A172 (cell line): ENCODE measurements around the gene XYLT1. TPM values are rescaled to one million over a fixed set of nuclear protein-coding genes. Genes with fewer than 3 reads are reported as not detected.
"Not testable (repeated sequence)": the region's sequence is repeated elsewhere in the genome, so short reads cannot be mapped to it uniquely, and the experiment has no call there.

ENCODE experiments used
- DNase-seq: peaks from one replicate; pipeline ENCODE4 v3.0.0-alpha.2; 2015; ENCODE audit warnings: low spot score
- total RNA-seq: library from RNA; depleted of rRNA; stranded (reverse); fragments of >200 nt; shearing (Covaris generic); gene quantifications from 2 replicates; pipeline ENCODE4 v1.2.3, GENCODE V29; 2014

Gene XYLT1
- total RNA-seq, 1 experiment from 2014 or later: not detected

DNA sequence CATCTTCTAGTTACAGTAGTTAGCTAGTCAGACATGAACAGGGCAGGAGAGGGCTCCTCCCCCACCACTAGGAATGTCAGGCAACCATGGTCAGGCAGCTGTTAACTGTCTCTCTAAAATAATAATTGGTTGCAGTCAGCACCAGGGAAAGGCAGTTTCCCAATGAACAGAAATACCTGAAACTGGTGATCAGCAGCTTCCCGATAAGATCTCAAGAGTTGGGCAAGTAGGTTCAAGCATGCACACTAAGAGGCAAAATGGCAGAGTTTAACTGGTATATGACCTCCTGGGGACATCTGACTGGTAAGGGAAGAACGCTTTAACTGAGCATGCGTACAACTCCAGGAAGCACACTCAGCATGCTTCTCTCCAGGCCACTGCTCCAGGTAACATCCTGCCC is 12.6 kb upstream of the XYLT1 start:
- DNase-seq: no peak

DNA sequence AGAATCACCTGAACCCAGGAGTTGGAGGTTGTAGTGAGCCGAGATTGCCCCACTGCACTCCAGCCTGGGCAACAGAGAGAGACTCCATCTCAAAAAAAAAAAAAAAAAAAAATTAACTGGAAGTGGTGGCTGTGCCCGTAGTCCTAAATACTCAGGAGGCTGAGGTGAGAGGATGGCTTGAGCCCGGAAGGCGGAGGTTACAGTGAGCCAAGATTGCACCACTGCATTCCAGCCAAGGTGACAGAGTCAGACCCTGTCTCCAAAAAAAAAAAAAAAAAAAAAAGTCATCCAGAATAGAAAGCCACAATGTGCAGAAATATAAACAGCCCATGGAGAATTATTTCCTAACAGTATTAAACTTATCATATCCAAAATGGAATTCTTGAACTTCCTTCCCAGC is 11.6 kb upstream of the XYLT1 start:
- not testable (repeated sequence) for DNase-seq

DNA sequence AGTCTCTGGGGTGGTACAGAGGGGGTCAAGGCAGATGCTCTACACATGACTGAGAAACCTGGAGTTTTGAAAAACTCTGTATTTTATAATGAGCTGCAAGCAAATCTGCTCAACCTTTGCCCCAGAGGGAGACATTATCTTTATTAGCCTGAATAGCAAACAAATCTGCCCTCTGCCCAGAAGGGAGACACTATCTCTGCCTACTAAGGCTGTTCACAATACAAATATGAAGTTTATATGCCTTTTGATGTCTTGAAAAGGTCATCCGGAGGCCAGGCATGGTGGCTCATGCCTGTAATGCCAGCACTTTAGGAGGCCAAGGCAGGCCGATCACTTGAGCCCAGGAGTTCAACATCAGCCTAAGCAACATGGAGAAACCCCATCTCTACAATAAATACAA is 11.0 kb upstream of the XYLT1 start:
- DNase-seq: no peak

- not testable (repeated sequence) for DNase-seq
Observed at GRCh38 chr16:17477260-17477545, 6.4 kb upstream of the XYLT1 start.

GRCh38 chr16:17476414-17477259 is 5.9 kb upstream of the XYLT1 start:
- no peak for DNase-seq

- no peak for DNase-seq
Observed at GRCh38 chr16:17475104-17475503, 4.3 kb upstream of the XYLT1 start.

- no peak for DNase-seq
Observed at GRCh38 chr16:17474572-17474971, 3.8 kb upstream of the XYLT1 start.

DNA sequence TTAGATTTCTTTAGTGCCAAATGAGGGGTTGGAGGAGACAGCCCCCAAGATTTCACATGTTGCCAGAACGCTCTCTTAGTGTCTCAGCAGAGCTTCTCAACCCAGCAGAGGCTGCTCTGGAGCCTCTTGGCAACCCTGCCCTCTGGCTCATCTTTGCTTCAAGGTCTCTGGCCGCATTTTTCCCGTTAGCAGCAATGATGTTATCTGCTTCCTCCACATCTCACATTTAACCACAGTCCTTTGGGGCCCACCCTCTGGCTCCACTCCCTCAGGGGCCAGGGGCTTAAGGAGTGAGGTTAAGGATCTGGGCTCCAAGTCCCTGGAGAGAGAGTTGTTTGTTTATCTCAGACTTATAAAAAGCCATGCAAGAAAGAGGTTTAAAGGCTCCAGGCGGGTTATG is 3.3 kb upstream of the XYLT1 start:
- DNase-seq: no peak

DNA sequence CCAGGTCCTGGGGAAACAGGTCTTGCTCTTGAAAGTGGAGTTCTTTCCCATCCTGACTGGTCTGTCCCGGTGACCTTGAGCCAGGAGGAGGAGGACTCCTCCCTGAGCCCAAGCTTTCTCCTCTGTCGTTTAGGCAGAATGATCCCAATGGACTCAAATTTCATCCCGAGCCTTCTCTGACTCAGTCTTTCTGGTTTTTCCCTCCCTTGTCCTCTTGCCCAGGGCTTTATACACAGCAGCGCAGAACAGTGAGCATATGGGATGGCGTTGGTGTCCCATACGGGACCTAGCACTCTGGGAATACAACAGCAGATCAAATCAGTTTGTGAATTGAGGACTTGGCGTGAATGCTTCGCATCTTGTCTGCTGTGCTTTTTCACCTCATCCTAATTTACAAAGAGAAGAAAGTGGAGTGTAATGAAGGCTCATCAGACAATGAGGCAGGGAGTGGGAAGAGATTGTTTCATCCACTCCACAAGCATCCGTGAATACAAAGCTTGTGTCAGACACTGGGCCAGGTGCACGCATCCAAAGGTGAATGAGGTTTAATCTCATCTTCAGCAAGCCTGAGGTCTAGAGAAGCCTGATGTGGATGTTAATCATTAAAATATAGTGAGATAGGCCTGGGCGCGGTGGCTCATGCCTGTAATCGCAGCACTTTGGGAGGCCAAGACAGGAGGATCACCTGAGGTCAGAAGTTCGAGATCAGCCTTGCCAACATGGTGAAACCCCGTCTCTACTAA is 1.1 kb upstream of the XYLT1 start:
- no peak for DNase-seq

GRCh38 chr16:17470182-17470907 is 415 bp downstream of the XYLT1 start:
- no peak for DNase-seq

DNA sequence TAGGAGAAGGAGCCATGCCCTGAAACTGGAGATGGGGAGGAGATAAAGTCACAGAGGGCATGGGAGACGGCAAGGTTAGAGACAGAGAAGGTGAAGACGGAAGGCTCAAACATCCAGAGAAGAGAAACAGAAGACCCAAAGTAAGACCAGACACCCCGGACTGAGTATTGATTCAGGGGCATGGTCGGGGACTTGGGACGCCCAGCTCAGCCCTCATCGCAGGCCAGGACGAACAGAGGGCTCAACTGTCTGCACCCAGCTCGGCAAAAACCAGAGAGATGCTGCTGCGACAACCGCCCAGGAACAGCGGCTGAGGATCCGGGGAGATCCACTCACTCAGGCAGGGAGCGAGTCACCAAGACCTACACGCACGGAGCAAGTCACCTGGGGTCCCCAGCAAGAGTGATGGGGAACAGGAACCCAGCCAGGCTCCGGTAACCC is 999 bp downstream of the XYLT1 start:
- DNase-seq: no peak

DNA sequence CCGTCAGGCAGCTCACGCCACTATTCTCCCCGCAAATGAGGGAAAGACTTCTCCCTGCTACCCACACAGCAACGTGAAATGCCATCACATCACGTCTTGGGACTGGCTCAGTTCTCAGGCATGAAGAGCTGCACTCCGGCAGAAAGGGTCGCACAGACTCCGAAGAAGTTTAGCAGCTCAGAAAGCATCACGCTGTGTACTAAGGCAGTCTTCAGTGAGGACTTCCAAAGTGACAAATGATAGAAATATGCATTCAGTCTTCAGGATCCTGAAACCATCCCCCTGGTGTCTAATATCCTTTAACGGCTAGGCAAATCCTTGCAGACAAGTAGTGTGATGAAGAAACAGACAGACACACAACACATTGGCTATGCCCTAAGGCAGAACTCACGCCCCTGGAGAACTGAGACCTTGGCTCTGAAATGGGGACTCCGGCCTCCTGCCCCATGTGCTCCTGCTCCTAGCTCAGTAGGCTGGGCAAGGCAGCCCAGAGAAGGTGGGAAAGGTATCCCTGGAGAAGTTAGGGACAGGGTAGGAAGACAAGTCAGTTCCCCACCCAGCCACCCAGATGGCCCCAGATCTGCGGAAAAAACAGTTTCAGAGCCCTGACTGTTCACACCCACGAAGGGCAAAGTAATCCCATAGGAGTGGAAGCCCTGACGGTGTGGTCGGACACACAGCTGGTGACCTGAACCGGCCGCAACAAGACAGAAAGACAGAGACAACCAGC is 1.6 kb downstream of the XYLT1 start:
- DNase-seq: no peak

DNA sequence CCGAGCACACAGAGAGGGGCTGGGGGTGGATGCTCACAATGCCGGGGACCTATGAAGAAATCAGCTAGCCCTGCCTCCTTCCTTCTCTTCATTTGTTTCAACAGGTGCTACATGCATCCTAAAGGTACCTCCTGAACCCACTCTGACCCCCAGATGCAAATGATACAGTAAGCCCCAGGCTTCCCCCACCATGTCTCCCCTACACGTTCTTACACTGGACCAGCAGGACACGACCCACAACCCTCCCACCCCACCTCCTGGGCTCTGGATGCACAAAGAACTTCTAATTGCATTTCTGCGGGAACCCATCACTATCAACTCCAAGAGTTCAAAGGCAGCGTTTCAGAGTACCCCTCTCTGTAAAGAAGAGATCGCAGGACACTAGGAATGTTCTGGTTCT is 2.1 kb downstream of the XYLT1 start:
- DNase-seq: no peak

DNA sequence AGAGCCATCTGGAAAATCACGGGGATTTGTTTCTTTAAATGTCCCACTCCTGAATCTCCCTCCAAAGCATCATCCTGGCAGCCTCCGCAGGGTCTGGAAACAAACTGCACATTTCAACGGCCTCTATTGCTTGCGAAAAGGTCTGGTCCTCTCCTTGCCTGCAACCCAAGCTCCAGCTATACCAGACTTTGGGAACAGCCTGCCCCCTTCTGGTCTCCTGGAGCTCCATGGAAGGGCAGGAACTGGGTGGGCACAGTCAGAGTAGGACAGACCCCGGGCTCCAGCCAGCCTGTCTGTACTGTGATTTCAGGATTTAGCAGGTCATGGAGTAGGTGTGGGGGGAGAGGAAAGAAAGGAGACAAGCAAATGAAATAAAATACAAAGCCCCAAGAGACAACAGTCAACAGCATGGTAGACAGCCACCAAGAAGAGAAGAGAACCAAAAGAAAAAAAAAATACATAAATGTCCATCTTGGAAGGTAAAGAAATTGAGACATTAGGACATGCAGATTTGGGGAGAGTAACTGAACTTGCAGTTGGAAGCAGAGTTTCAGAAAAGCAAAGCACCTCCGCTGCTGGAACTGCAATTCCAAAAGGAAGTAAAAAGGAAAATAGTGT is 2.7 kb downstream of the XYLT1 start:
- DNase-seq: no peak

- DNase-seq: no peak
Observed at GRCh38 chr16:17466876-17467275, 3.9 kb downstream of the XYLT1 start.

DNA sequence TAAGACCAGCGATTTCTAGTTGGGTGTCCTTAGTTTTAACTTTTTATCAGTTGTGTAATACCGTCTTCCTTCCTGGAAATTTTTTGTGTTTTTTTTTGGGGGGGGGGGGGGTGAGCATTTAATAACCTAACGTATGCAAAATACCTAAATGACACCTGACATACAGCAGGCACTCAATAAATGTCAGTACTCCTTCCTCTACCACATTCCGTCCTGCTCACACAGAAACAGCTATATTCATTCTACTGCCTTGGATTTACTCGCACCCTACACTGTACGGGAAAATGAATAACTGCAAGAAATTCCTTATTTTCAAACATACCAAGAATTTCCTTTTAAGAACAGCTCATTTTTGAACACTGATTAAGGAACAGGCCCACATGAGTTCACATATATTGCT is 5.3 kb downstream of the XYLT1 start:
- DNase-seq: no peak

DNA sequence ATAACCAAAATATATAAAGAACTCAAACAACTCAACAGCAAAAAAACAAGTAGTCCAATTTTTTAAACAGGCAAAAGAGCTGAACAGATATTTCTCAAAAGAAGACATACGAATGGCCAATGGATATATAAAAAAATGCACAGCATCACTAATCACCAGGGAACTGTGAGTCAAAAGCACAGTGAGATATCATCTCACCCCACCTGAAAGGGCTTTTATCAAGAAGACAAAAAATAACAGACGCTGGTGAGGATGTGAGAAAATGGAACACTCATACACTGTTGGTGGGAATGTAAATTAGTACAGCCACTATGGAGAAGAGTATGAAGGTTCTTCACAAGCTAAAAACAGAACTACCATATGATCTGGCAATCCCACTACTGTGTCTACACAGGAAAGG is 7.4 kb downstream of the XYLT1 start:
- DNase-seq: no peak

DNA sequence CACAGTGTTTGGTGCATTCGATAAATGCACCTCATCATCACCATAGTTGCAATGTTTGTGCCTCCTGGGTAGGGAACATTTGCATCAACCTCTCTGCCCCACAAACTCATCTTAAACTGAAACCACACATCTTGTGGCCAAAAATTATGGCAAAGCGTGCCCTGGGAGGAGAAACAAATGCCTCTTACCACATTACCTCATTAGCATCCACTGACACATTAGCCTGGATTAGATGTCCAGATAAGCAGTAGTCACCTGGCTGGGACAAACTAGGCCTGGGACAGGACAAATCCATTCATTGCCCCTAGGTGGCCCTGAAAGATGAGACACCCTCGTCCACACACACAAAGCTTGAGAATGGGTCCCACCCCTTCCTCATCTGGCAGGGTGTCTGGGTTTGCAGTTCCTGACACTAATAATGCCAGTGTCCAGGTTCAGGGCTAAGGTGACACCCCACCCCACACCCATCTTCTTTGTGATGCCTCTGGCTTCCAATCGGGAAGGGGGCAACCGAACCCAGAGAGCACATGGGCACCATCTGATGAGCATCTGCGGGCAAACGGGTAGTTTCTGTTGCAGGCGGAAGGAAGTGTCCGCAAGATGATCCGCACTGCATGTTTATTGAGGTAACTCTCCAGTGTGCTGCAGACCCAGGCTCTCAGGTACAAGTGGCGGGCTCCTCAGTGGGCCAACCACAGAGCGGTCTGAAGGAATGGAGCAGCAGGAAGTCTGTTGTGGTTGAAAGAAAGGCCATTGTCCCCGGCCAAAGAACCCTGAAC is 8.6 kb downstream of the XYLT1 start:
- DNase-seq: no peak

DNA sequence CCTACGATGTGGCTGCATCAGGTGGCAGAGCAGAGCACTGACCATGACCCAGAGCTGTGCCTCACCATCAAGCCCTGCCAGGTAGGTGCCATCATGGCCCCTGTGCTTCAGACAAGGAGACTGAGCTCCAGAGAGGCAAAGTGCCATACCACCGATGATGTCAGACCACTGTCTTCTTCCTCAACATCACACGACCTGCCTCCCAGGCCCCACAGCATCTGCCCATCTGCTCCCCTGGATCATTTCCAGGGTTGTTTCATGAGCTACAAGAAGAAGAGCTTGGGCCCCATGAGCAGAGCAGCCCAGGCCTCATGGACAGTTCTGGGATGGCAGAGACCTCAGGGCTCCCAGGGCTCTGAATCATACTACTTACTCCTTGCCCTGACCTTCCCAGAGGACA is 9.9 kb downstream of the XYLT1 start:
- no peak for DNase-seq

GRCh38 chr16:17459903-17460521 is 10.7 kb downstream of the XYLT1 start:
- no peak for DNase-seq
